Measurements from ENCODE around the gene CSAD.

GRCh38 chr12:53166837-53167236, 13.9 kb downstream of the CSAD start:
- no peak for TF ChIP-seq CTCF (conservative IDR thresholded peaks at IDR 0.05 in 1 of 2, IDR thresholded peaks at IDR 0.05 in 1 of 2; ENCODE audit: extremely low read depth in 1 of 2, insufficient read depth in 1 of 2, low read depth in 1 of 2, low read length in 2 of 2)
- no peak for TF ChIP-seq EZH2 (IDR thresholded peaks at IDR 0.05; ENCODE audit: borderline replicate concordance, low read length)

Measured in mammary epithelial cell (primary cell).